Osteocyte (in vitro differentiated cells): ENCODE measurements around the gene AGT. TPM values are rescaled to one million over a fixed set of nuclear protein-coding genes. Genes with fewer than 3 reads are reported as not detected.

Source experiments
- DNase-seq: peaks from one replicate; pipeline ENCODE4 v3.0.0; 2021; ENCODE audit warnings: mixed read lengths; ENCODE audit not compliant: unreplicated experiment; ENCODE audit errors: extremely low spot score
- H3K27ac Mint-ChIP-seq: one replicate; pipeline ENCODE4 v1.8.0; 2021; ENCODE audit warnings: mild to moderate bottlenecking, mixed read lengths; ENCODE audit not compliant: unreplicated experiment
- H3K27me3 Mint-ChIP-seq: one replicate; pipeline ENCODE4 v1.8.0; 2021; ENCODE audit warnings: mixed read lengths; ENCODE audit not compliant: unreplicated experiment
- H3K36me3 Mint-ChIP-seq: one replicate; pipeline ENCODE4 v1.8.0; 2021; ENCODE audit warnings: mixed read lengths; ENCODE audit not compliant: unreplicated experiment
- H3K4me1 Mint-ChIP-seq: one replicate; pipeline ENCODE4 v1.8.0; 2021; ENCODE audit warnings: mixed read lengths; ENCODE audit not compliant: unreplicated experiment
- H3K4me3 Mint-ChIP-seq: one replicate; pipeline ENCODE4 v1.8.0; 2021; ENCODE audit warnings: mild to moderate bottlenecking, moderate library complexity, mixed read lengths; ENCODE audit not compliant: unreplicated experiment
- H3K9me3 Mint-ChIP-seq: one replicate; pipeline ENCODE4 v1.8.0; 2021; ENCODE audit warnings: mixed read lengths; ENCODE audit not compliant: unreplicated experiment
- total RNA-seq: library from RNA; stranded (reverse); gene quantifications from 2 replicates; pipeline ENCODE4 v1.2.1, GENCODE V29; 2021
- TF ChIP-seq, protein P1 (sequence below): fragments of 200-600 bp; sonication (generic); IDR thresholded peaks from 2 replicates; pipeline ENCODE4 v1.5.0; 2021; ENCODE audit warnings: antibody characterized with exemption, mild to moderate bottlenecking, moderate library complexity

The AGT gene
- total RNA-seq, 1 donor from 2014 or later, result 25.6 TPM

DNA sequence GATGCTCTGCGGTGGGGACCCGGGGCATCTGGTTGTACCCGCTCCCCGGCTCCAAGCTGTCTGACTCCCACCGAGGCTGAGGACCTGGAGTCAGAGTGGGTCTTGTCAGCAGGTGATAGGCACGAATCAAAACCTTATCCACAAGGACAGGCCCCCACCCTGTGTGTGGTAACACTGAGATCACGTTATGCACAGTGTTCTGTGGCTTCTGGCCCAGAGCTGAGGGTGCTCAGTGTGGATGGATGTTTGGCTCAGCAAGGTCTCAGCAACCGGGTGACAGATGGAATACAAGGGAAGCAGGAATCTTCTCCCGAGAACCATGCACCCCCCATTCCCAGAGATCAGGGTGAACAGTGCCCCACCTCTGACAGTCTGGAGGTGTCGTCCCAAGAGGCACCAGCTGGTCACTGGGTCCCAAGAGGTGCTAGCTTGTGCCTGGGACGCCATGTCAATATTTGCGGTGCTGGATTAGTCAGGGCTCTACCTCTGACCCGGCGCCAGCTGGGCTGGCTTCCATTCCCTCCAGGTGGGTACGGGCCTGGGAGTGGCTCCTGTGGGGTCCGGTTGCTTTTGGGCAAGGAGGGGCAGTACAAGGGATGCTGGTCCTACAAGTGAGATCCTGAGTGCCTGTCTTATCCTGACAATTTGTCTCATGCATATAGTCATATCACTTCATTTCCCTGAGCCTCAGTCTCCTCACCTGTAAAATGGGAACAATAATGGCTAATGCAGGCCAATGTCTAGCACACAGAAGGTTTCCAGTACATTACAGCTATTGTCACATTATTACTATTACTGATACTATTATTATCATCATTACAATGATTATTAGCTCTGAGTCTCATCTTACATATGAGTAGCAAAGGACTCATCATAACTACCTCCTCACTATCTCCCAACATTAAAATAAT lies 34.2 kb upstream of the AGT start:
- Mint-ChIP-seq H3K27ac (no peak overlapping the region), H3K36me3 (no peaks in the 10 kb centered on the region), H3K4me3 (no peak overlapping the region), H3K4me1 (peaks cover 28% of the 10 kb centered on the region), H3K27me3 (no peaks in the 10 kb centered on the region), H3K9me3 (no peaks in the 10 kb centered on the region)
- TF ChIP-seq, protein P1, sequence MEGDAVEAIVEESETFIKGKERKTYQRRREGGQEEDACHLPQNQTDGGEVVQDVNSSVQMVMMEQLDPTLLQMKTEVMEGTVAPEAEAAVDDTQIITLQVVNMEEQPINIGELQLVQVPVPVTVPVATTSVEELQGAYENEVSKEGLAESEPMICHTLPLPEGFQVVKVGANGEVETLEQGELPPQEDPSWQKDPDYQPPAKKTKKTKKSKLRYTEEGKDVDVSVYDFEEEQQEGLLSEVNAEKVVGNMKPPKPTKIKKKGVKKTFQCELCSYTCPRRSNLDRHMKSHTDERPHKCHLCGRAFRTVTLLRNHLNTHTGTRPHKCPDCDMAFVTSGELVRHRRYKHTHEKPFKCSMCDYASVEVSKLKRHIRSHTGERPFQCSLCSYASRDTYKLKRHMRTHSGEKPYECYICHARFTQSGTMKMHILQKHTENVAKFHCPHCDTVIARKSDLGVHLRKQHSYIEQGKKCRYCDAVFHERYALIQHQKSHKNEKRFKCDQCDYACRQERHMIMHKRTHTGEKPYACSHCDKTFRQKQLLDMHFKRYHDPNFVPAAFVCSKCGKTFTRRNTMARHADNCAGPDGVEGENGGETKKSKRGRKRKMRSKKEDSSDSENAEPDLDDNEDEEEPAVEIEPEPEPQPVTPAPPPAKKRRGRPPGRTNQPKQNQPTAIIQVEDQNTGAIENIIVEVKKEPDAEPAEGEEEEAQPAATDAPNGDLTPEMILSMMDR, result no peak
- no peak for DNase-seq

DNA sequence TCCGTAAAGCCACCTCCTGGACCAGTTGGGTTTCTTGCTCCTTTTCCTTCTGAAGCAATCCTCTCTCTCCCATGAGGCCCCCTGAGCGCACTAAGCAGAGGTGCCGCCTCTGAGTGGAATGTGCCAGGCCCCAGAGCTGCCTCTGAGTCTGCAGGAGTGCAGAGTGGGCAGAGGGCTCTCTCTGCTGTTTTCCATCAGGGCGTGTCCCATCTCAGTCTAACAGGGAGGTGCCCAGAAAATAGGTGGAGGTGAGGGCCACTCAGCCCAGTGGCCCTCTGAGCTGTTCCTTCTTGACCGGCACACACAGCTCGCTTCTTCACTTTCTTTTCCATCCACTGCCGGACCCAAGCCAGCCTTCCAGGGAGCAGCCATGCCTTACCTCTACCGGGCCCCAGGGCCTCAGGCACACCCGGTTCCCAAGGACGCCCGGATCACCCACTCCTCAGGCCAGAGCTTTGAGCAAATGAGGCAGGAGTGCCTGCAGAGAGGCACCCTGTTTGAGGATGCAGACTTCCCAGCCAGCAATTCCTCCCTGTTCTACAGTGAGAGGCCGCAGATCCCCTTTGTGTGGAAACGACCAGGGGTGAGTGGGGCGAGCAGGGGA lies 33.3 kb upstream of the AGT start, which contains the start of gene CAPN9:
TSS of gene CAPN9 (plus strand) at position 262 of the 604 bp plus-strand sequence. CDS start at position 371, 109 bp downstream.
- peaks cover 21% of the 10 kb centered on the region for H3K4me1 Mint-ChIP-seq
- H3K9me3 Mint-ChIP-seq, result no peaks in the 10 kb centered on the region
- TF ChIP-seq, protein P1, result no peak
- H3K4me3 Mint-ChIP-seq, result no peak within 1 kb of the TSS
- DNase-seq, result no peak
- H3K36me3 Mint-ChIP-seq, result no peaks in the 10 kb centered on the region
- H3K27me3 Mint-ChIP-seq, result no peaks in the 10 kb centered on the region
- no peak within 1 kb of the TSS for H3K27ac Mint-ChIP-seq

DNA sequence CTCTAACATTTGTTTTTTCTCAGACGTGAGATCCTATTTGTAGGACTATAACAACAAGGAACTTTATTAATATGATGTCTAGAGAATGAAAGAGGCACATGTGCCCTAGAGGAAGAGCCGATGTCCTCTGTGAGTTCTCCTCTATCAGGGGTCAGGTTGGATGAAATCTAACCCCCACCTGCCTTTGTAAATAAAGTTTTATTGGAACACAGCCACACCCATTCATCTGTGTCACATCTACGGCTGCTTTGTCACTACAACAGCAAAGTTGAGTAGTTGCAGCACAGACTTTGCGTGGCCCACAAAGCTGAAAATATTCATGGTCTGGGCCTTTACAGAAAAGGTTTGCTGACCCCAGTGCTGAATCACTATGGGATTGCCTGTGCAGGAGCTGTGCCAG lies 32.7 kb upstream of the AGT start:
- DNase-seq, result no peak
- Mint-ChIP-seq H3K9me3 (no peaks in the 10 kb centered on the region), H3K4me1 (peaks cover 17% of the 10 kb centered on the region), H3K4me3 (no peak overlapping the region), H3K27me3 (no peaks in the 10 kb centered on the region), H3K27ac (no peak overlapping the region), H3K36me3 (no peaks in the 10 kb centered on the region)
- TF ChIP-seq, protein P1, result no peak

DNA sequence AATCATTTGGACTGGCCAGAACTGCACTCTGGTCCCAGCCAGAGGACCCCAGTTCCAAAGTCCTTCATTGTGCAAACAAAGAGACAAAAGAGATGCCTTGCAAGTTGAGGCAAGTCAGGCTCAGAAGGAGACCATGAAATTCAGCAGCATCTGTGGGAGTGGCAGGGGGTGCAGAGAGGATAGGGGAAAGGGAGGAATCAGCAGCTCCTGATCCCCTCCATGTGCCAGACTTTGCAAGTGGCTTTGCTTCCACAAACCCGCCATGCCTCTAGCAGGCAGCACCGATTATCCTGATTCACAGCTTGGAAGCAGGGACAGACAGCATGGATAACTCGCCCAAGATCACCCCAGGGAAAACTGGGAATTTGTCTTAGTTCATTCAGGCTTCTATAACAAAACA lies 31.1 kb upstream of the AGT start:
- H3K36me3 Mint-ChIP-seq, result no peaks in the 10 kb centered on the region
- no peak overlapping the region for H3K4me3 Mint-ChIP-seq
- peaks cover 5% of the 10 kb centered on the region for H3K27me3 Mint-ChIP-seq
- peaks cover 12% of the 10 kb centered on the region for H3K4me1 Mint-ChIP-seq
- DNase-seq, result no peak
- H3K27ac Mint-ChIP-seq, result no peak overlapping the region
- no peaks in the 10 kb centered on the region for H3K9me3 Mint-ChIP-seq
- TF ChIP-seq, protein P1, result no peak

DNA sequence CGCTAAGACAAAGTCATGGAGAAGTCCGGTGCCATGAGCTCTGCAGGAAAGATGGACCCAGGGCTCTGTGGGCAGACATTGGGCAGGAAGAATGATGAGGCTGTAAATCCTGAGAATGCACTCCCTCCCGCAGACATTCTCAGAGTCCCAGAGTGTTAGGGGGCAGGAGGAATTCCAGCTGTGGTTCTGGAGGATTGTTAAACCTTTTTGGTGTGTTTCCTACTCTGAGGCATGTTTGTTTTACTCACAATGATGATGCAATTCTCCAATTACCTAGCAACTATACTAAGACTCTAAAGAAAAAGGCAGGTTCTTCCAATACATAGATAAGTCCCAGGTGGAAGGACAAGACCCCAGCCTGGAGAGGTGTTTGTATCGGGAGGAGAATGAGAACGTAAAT lies 30.5 kb upstream of the AGT start:
- Mint-ChIP-seq H3K27me3 (peaks cover 5% of the 10 kb centered on the region), H3K27ac (no peak overlapping the region), H3K36me3 (no peaks in the 10 kb centered on the region), H3K4me1 (peaks cover 10% of the 10 kb centered on the region), H3K4me3 (no peak overlapping the region), H3K9me3 (no peaks in the 10 kb centered on the region)
- TF ChIP-seq, protein P1, result no peak
- DNase-seq, result no peak
